Large intestine (tissue), 12 donors: Measurements from ENCODE around the gene PER3. TPM values are rescaled to one million over a fixed set of nuclear protein-coding genes. Genes with fewer than 3 reads are reported as not detected.
A peak's percentile ranks its signal among the peaks of the same experiment; 100 is the strongest.

Experiments used
- DNase-seq, 2 donors: peaks; one replicate each; pipeline versions ENCODE4 v3.0.0 to v3.0.0-alpha.2; 2013
- H3K27ac ChIP-seq: one replicate; pipeline ENCODE4 v1.5.1; 2013; ENCODE audit warnings: low read length
- H3K27me3 ChIP-seq: 2 replicates; pipeline ENCODE4 v1.6.1; 2013; ENCODE audit warnings: low read length; ENCODE audit not compliant: control insufficient read depth, insufficient read depth
- H3K36me3 ChIP-seq: 2 replicates; pipeline ENCODE4 v1.6.1; 2013; ENCODE audit warnings: low read length; ENCODE audit not compliant: control insufficient read depth, insufficient read depth
- H3K4me1 ChIP-seq: one replicate; pipeline ENCODE4 v1.6.1; 2013; ENCODE audit warnings: low read length; ENCODE audit not compliant: control insufficient read depth, insufficient read depth
- H3K4me3 ChIP-seq: one replicate; pipeline ENCODE4 v1.5.1; 2013; ENCODE audit warnings: low read length
- H3K9me3 ChIP-seq: one replicate; pipeline ENCODE4 v1.6.1; 2013; ENCODE audit warnings: mild to moderate bottlenecking, low read depth, low read length, moderate library complexity; ENCODE audit not compliant: control insufficient read depth
- WGBS: methylation state at CpG from one replicate; pipeline ENCODE4 v1.1.5; 2013; ENCODE audit warnings: low lambda C conversion rate; ENCODE audit not compliant: insufficient coverage; 5-methylcytosine and 5-hydroxymethylcytosine counted together
- long read RNA-seq, 11 donors: transcript quantifications; one replicate each; lab custom pipeline, GENCODE V29; 2026
- polyA plus RNA-seq: library from polyadenylated mRNA; unstranded; fragments of 120-200 nt; gene quantifications from one replicate; pipeline ENCODE4 v1.2.1, GENCODE V29; 2013

PER3 gene
- 5.1 TPM for polyA plus RNA-seq
- long read RNA-seq, donor 1 = 0 reads
- long read RNA-seq, donor 2 = 0 reads
- long read RNA-seq, donor 3 = 0 reads
- long read RNA-seq, donor 4 = 0 reads
- long read RNA-seq, donor 5 = 0 reads
- long read RNA-seq, donor 6 = 0 reads
- long read RNA-seq, donor 7 = 0 reads
- long read RNA-seq, donor 8 = 0 reads
- long read RNA-seq, donor 9 = 0 reads
- long read RNA-seq, donor 10 = 0 reads
- long read RNA-seq, donor 11 = 0 reads

- peaks cover 7% of the 10 kb centered on the region for H3K9me3 ChIP-seq
- peaks cover 8% of the 10 kb centered on the region for H3K4me1 ChIP-seq
- peaks cover 5% of the 10 kb centered on the region for H3K27me3 ChIP-seq
- peak; percentile 96 to 98 for DNase-seq
- H3K27ac ChIP-seq = no peak within 1 kb of the TSS
- WGBS = no CpG with 5 or more reads among the region's 90 CpGs
- H3K4me3 ChIP-seq = peak within 1 kb of the TSS; percentile 55
- peaks cover 16% of the 10 kb centered on the region for H3K36me3 ChIP-seq
Measured at GRCh38 chr1:7783826-7784491, at the start of gene PER3. Gene PER3 (plus strand): TSS chr1:7784291. CDS start chr1:7784878, 587 bp downstream.

DNA sequence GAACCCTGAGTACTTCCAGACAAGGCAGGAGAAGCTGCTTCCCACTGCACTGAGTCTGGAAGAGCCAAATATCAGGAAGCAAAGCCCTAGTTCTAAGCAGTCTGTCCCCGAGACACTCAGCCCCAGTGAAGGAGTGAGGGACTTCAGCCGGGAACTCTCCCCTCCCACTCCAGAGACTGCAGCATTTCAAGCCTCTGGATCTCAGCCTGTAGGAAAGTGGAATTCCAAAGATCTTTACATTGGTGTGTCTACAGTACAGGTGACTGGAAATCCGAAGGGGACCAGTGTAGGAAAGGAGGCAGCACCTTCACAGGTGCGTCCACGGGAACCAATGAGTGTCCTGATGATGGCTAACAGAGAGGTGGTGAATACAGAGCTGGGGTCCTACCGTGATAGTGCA, 46.0 kb upstream of the PER3 start:
- H3K27me3 ChIP-seq = no peaks in the 10 kb centered on the region
- no peaks in the 10 kb centered on the region for H3K9me3 ChIP-seq
- DNase-seq = no peak
- no peaks in the 10 kb centered on the region for H3K4me1 ChIP-seq
- no peak overlapping the region for H3K27ac ChIP-seq
- 100% methylated on average over 1 of the region's 6 CpGs for WGBS
- H3K36me3 ChIP-seq = peaks cover 23% of the 10 kb centered on the region
- no peak overlapping the region for H3K4me3 ChIP-seq

- H3K36me3 ChIP-seq = peaks cover 9% of the 10 kb centered on the region
- H3K27me3 ChIP-seq = no peaks in the 10 kb centered on the region
- H3K27ac ChIP-seq = no peak overlapping the region
- H3K9me3 ChIP-seq = no peaks in the 10 kb centered on the region
- DNase-seq = no peak
- WGBS = 96% methylated on average over 3 of the region's 6 CpGs
- H3K4me1 ChIP-seq = peaks cover 2% of the 10 kb centered on the region
- H3K4me3 ChIP-seq = no peak overlapping the region
Measured at GRCh38 chr1:7743346-7743745, 40.7 kb upstream of the PER3 start.

GRCh38 chr1:7744882-7745281, 39.2 kb upstream of the PER3 start:
- Histone ChIP-seq H3K27me3 (no peaks in the 10 kb centered on the region), H3K9me3 (no peaks in the 10 kb centered on the region), H3K4me3 (no peak overlapping the region), H3K4me1 (peaks cover 2% of the 10 kb centered on the region), H3K27ac (no peak overlapping the region), H3K36me3 (peaks cover 5% of the 10 kb centered on the region)
- WGBS = no CpG with 5 or more reads among the region's 9 CpGs
- no peak for DNase-seq

GRCh38 chr1:7745783-7746182, 38.3 kb upstream of the PER3 start:
- Histone ChIP-seq H3K36me3 (peaks cover 5% of the 10 kb centered on the region), H3K27ac (no peak overlapping the region), H3K27me3 (no peaks in the 10 kb centered on the region), H3K9me3 (no peaks in the 10 kb centered on the region), H3K4me3 (no peak overlapping the region), H3K4me1 (peaks cover 2% of the 10 kb centered on the region)
- no peak for DNase-seq
- WGBS = 87% methylated on average over 2 of the region's 10 CpGs

- Histone ChIP-seq H3K4me1 (peaks cover 2% of the 10 kb centered on the region), H3K27ac (no peak overlapping the region), H3K9me3 (no peaks in the 10 kb centered on the region), H3K27me3 (no peaks in the 10 kb centered on the region), H3K4me3 (no peak overlapping the region), H3K36me3 (peaks cover 5% of the 10 kb centered on the region)
- no peak for DNase-seq
- WGBS = no CpG with 5 or more reads among the region's 5 CpGs
Measured at GRCh38 chr1:7747605-7748004, 36.5 kb upstream of the PER3 start.

- Histone ChIP-seq H3K9me3 (no peaks in the 10 kb centered on the region), H3K27ac (no peak overlapping the region), H3K4me3 (no peak overlapping the region), H3K4me1 (peaks cover 2% of the 10 kb centered on the region), H3K27me3 (no peaks in the 10 kb centered on the region), H3K36me3 (peaks cover 5% of the 10 kb centered on the region)
- no peak for DNase-seq
- no CpG with 5 or more reads among the region's 5 CpGs for WGBS
Measured at GRCh38 chr1:7749126-7749525, 35.0 kb upstream of the PER3 start.

GRCh38 chr1:7751174-7751573, 32.9 kb upstream of the PER3 start:
- DNase-seq = no peak
- Histone ChIP-seq H3K36me3 (peaks cover 4% of the 10 kb centered on the region), H3K9me3 (no peaks in the 10 kb centered on the region), H3K27me3 (no peaks in the 10 kb centered on the region), H3K4me3 (no peak overlapping the region), H3K4me1 (peaks cover 2% of the 10 kb centered on the region), H3K27ac (no peak overlapping the region)
- 60% methylated on average over 3 of the region's 11 CpGs for WGBS

DNA sequence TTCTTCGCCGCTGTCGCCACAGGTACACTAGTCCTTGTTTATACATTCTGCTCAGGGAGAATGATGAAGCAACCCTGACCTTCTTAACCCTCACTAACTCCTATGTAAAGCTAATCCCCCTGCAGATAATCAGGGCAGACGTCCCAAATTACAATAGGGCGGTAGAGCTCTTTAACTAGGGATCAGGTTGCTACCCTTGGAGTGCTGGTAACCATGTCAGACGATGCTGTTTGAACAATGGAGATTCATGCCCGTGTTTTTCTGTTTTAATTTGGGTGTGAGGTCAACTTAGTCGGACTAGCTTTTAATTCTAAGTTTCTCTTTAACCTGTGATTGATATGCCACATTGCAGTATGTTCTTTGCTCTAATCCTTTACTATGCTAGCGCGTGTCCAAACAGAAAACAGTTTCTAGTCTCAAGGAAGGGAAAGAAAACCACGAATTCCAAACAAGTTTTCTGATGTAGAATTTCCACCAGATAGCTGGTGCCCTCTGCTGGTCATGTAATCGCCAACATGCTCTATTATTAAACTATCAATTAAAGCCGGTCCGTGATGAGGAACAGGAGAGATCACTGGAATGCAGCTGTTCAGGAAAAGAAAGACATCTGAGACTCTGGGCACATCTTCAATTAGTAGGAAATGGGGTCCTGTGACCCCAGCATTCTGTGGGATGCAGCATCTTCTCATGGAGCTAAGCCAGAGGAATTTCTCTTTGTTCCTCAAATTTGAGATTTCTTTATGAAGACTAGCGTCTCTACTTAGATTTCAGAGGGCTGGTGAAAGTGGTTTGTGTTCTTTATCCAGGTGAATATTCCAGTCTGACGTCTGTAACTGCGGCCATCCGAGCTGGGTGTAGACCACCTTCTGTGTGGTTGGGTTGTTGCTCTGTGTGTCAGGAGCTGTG, 31.3 kb upstream of the PER3 start:
- H3K36me3 ChIP-seq = peaks cover 4% of the 10 kb centered on the region
- no CpG with 5 or more reads among the region's 18 CpGs for WGBS
- H3K9me3 ChIP-seq = no peaks in the 10 kb centered on the region
- H3K4me1 ChIP-seq = no peaks in the 10 kb centered on the region
- H3K27ac ChIP-seq = no peak overlapping the region
- no peaks in the 10 kb centered on the region for H3K27me3 ChIP-seq
- DNase-seq = peak; percentile 49 to 59
- H3K4me3 ChIP-seq = peak overlapping the region; percentile 8

- Histone ChIP-seq H3K27ac (no peak overlapping the region), H3K4me1 (no peaks in the 10 kb centered on the region), H3K36me3 (peaks cover 4% of the 10 kb centered on the region), H3K4me3 (no peak overlapping the region), H3K9me3 (no peaks in the 10 kb centered on the region), H3K27me3 (no peaks in the 10 kb centered on the region)
- no CpG with 5 or more reads among the region's 3 CpGs for WGBS
- no peak for DNase-seq
Measured at GRCh38 chr1:7753641-7754040, 30.4 kb upstream of the PER3 start.
